HepG2 (cell line): ENCODE results near the gene NTN4. TPM values are rescaled to one million over a fixed set of nuclear protein-coding genes. Genes with fewer than 3 reads are reported as not detected.

ENCODE experiments used
- ATAC-seq: fragments of 200-7000 bp; cut with Tn5 transposase; 3 replicates; pipeline ENCODE4 v1.9.1; 2020; ENCODE audit warnings: mild to moderate bottlenecking, moderate library complexity
- BruUV-seq: library from RNA; stranded (reverse); fragments of 400-500 nt; replicated peaks from 2 replicates; lab custom pipeline; 2021; lab: Mats Ljungman, UMichigan
- CTCF ChIA-PET: fragments of 300-600 bp; formaldehyde crosslinking; extraction: SDS; loops from one replicate; lab custom pipeline; 2021; ENCODE audit warnings: low total read pairs, inconsistent platforms, low intra/inter-chr PET ratio; lab: Yijun Ruan, JAX
- POLR2A ChIA-PET: fragments of 350-600 bp; sonication (Branson Sonifier 250); formaldehyde crosslinking; loops from one replicate; lab custom pipeline; 2020; ENCODE audit warnings: antibody characterized with exemption, inconsistent platforms; lab: Yijun Ruan, JAX
- DNase-seq: peaks from one replicate; pipeline ENCODE4 v3.0.0-alpha.2; 2015; ENCODE audit warnings: low spot score
- FAIRE-seq: peaks from 3 replicates; lab custom pipeline; 2011; peaks lifted over from hg19 to GRCh38; lab: Jason Lieb, UNC
- H2AFZ ChIP-seq: one replicate; pipeline ENCODE4 v1.6.1; 2011; ENCODE audit warnings: low read length, inconsistent platforms
- H3K27ac ChIP-seq: fragments of 300-600 bp; 3 replicates; pipeline ENCODE4 v1.8.0; 2011; ENCODE audit warnings: mixed run types, mild to moderate bottlenecking, mixed read lengths, low read length, inconsistent platforms; ENCODE audit not compliant: insufficient read depth; ENCODE audit errors: extremely low read length
- H3K27me3 ChIP-seq, 2 experiments: fragments of 200-600 bp in 1 of 2; 2 replicates in 1 of 2; 3 replicates in 1 of 2; pipeline versions ENCODE4 v1.6.0 to v1.8.0; 2011; ENCODE audit warnings: low read length in 2 of 2, mild to moderate bottlenecking in 2 of 2, moderate library complexity in 2 of 2, inconsistent platforms in 1 of 2; ENCODE audit not compliant: insufficient read depth in 2 of 2, control insufficient read depth in 1 of 2
- H3K36me3 ChIP-seq, 2 experiments: fragments of 200-600 bp in 1 of 2; replicated peaks in 1 of 2; 2 replicates in 1 of 2; 3 replicates in 1 of 2; pipeline versions ENCODE4 v1.5.1 to v1.8.0; 2011; ENCODE audit warnings: low read length in 2 of 2, inconsistent platforms in 1 of 2; ENCODE audit not compliant: insufficient read depth in 2 of 2, control insufficient read depth in 1 of 2
- H3K4me1 ChIP-seq: 2 replicates; pipeline ENCODE4 v1.5.1; 2012; ENCODE audit warnings: low read length, inconsistent platforms; ENCODE audit not compliant: insufficient read depth
- H3K4me2 ChIP-seq: 2 replicates; pipeline ENCODE4 v1.6.0; 2011; ENCODE audit warnings: low read depth, low read length, inconsistent platforms
- H3K4me3 ChIP-seq, 3 experiments: fragments of 200-600 bp in 1 of 3; sonication (generic), shearing (Covaris generic) in 1 of 3; replicated peaks in 1 of 3; 2 replicates each; pipeline ENCODE4 v1.5.1; 2011 to 2016; ENCODE audit warnings: low read length in 3 of 3, inconsistent platforms in 2 of 3, low read depth in 2 of 3, mild to moderate bottlenecking in 2 of 3, control low read depth in 1 of 3, mixed read lengths in 1 of 3; ENCODE audit not compliant: insufficient read depth in 1 of 3
- H3K79me2 ChIP-seq: one replicate; pipeline ENCODE4 v1.6.1; 2011; ENCODE audit warnings: low read length, inconsistent platforms; ENCODE audit not compliant: insufficient read depth
- H3K9ac ChIP-seq: 2 replicates; pipeline ENCODE4 v1.6.0; 2011; ENCODE audit warnings: mild to moderate bottlenecking, low read depth, low read length, inconsistent platforms; ENCODE audit not compliant: insufficient read depth
- H3K9me3 ChIP-seq: 2 replicates; pipeline ENCODE4 v1.5.1; 2012; ENCODE audit warnings: mild to moderate bottlenecking, low read length
- H4K20me1 ChIP-seq: 2 replicates; pipeline ENCODE4 v1.6.0; 2011; ENCODE audit warnings: inconsistent platforms, mild to moderate bottlenecking, low read length, moderate library complexity; ENCODE audit not compliant: insufficient read depth
- HNRNPLL ChIP-seq: fragments of 200-400 bp; formaldehyde crosslinking; IDR thresholded peaks from 2 replicates; pipeline ENCODE4 v1.6.1; 2017; ENCODE audit warnings: mild to moderate bottlenecking, low read depth, low read length; ENCODE audit not compliant: poor library complexity, severe bottlenecking
- KDM5B ChIP-seq: sonication (generic); formaldehyde crosslinking; IDR thresholded peaks from 2 replicates; pipeline ENCODE4 v1.4.0; 2020; ENCODE audit warnings: missing genetic modification reagents, mild to moderate bottlenecking, borderline replicate concordance
- RXRB ChIP-seq: IDR thresholded peaks from 2 replicates; pipeline ENCODE4 v1.6.1; 2016; ENCODE audit warnings: borderline replicate concordance, missing genetic modification reagents, missing compliant biosample characterization
- ZMAT3 ChIP-seq: sonication (generic); formaldehyde crosslinking; conservative IDR thresholded peaks from 2 replicates; pipeline ENCODE4 v1.7.0; 2021; ENCODE audit warnings: missing genetic modification reagents
- ZNF558 ChIP-seq: sonication (generic); formaldehyde crosslinking; IDR thresholded peaks from 2 replicates; pipeline ENCODE4 v1.9.0; 2022; ENCODE audit warnings: mild to moderate bottlenecking, missing genetic modification reagents, borderline replicate concordance
- ZNF878 ChIP-seq: sonication (generic); formaldehyde crosslinking; IDR thresholded peaks from 2 replicates; pipeline ENCODE4 v1.8.1; 2023; ENCODE audit warnings: mild to moderate bottlenecking, missing genetic modification reagents, moderate library complexity
- WGBS: methylation state at CpG from one replicate; pipeline ENCODE4 v1.1.6; 2017; ENCODE audit warnings: low lambda C conversion rate; 5-methylcytosine and 5-hydroxymethylcytosine counted together
- in situ Hi-C: cut with HindIII; loops from 2 replicates; pipeline ENCODE4 v1.10.0; 2017; ENCODE audit warnings: low pct_unique_long_range_greater_than_20kb; ENCODE audit not compliant: extremely low pct_ligation_motif_present
- intact Hi-C: fragments of 100-400 bp; cut with micrococcal nuclease; formaldehyde crosslinking; loops from one replicate; pipeline ENCODE4 v1.10.0; 2022; ENCODE audit not compliant: unreplicated experiment
- polyA plus RNA-seq, 8 experiments: library from polyadenylated mRNA; depleted of rRNA in 3 of 8; stranded (reverse) in 7 of 8; unstranded in 1 of 8; fragments of >200 nt; fragmentation: Illumina TruSeq in 4 of 8; extraction: Trizol in 4 of 8; gene quantifications; 2 replicates each; pipeline versions ENCODE4 v1.2.1 to v1.2.3, GENCODE V29; 2011 to 2016; ENCODE audit warnings: low read depth in 4 of 8, missing spikeins in 1 of 8, mixed read lengths in 1 of 8; ENCODE audit not compliant: insufficient read depth in 1 of 8
- total RNA-seq, 5 experiments: library from RNA; depleted of rRNA; stranded (reverse); fragments of >200 nt; fragmentation: Illumina TruSeq; extraction: Trizol; gene quantifications; 2 replicates each; pipeline ENCODE4 v1.2.3, GENCODE V29; 2016; ENCODE audit warnings: low read depth in 1 of 5
- TF ChIP-seq, protein P1 (sequence below): fragments of 450-650 bp; IDR thresholded peaks from 2 replicates; pipeline ENCODE4 v1.6.1; 2017; ENCODE audit warnings: mild to moderate bottlenecking

Gene NTN4
- total and polyA plus RNA-seq, 2 of the 13 experiments (the other 11 are each of a cell fraction or from before 2014, with no cell fraction given), result 7.8 to 11.5 TPM

- ATAC-seq, result no peak
These were observed 25.7 kb downstream of the NTN4 start for GRCh38 chr12:95764848-95765247.

More at GRCh38 chr12:95764848-95765247, 25.7 kb downstream of the NTN4 start:
- BruUV-seq, result no TSS peak
- no peak overlapping the region for H3K4me3 ChIP-seq
- H3K27me3 ChIP-seq, result no peaks in the 10 kb centered on the region
- WGBS, result 96% methylated on average over 1 of the region's 1 CpG
- no peak overlapping the region for H3K4me2 ChIP-seq
- H3K79me2 ChIP-seq, result peaks cover 3% of the 10 kb centered on the region
- in situ Hi-C loops (no loop called here), intact Hi-C loops (loop anchor here (5.0 kb wide), 1 partner anchor 32 kb away; no protein-coding TSS in a partner anchor)
- no peak overlapping the region for H3K27ac ChIP-seq
- no peak for DNase-seq
- no peaks in the 10 kb centered on the region for H3K9me3 ChIP-seq
- no peak overlapping the region for H3K9ac ChIP-seq
- H3K36me3 ChIP-seq, result 0 out of 5 replicates have a peak, but pooled peaks cover 0 to 1% of the 10 kb centered on the region in 2 experiments
- no peaks in the 10 kb centered on the region for H4K20me1 ChIP-seq
- TF ChIP-seq HNRNPLL (no peak), ZNF558 (CRISPR knock-in tag) (no peak), ZMAT3 (CRISPR knock-in tag) (no peak), KDM5B (no peak), RXRB (CRISPR knock-in tag) (no peak), ZNF878 (no peak)
- TF ChIP-seq, protein P1, sequence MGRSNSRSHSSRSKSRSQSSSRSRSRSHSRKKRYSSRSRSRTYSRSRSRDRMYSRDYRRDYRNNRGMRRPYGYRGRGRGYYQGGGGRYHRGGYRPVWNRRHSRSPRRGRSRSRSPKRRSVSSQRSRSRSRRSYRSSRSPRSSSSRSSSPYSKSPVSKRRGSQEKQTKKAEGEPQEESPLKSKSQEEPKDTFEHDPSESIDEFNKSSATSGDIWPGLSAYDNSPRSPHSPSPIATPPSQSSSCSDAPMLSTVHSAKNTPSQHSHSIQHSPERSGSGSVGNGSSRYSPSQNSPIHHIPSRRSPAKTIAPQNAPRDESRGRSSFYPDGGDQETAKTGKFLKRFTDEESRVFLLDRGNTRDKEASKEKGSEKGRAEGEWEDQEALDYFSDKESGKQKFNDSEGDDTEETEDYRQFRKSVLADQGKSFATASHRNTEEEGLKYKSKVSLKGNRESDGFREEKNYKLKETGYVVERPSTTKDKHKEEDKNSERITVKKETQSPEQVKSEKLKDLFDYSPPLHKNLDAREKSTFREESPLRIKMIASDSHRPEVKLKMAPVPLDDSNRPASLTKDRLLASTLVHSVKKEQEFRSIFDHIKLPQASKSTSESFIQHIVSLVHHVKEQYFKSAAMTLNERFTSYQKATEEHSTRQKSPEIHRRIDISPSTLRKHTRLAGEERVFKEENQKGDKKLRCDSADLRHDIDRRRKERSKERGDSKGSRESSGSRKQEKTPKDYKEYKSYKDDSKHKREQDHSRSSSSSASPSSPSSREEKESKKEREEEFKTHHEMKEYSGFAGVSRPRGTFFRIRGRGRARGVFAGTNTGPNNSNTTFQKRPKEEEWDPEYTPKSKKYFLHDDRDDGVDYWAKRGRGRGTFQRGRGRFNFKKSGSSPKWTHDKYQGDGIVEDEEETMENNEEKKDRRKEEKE, result no peak
- TF ChIP-seq, all 625 proteins: peak for 0
- H2AFZ ChIP-seq, result no peak overlapping the region
- ChIA-PET CTCF (no interaction called here), POLR2A (interaction anchor here (1.1 kb wide), 1 partner anchor 110 kb away, joined by 3 read pairs; no protein-coding TSS in a partner anchor)
- H3K4me1 ChIP-seq, result peaks cover 77% of the 10 kb centered on the region
- no peak for FAIRE-seq
